GM18498 (cell line): Measurements from ENCODE around the gene TBC1D16.

ENCODE experiments used
- ATAC-seq: cut with Tn5 transposase; IDR thresholded peaks from one replicate; pipeline ENCODE4 v1.9.1; 2021; ENCODE audit warnings: mild to moderate bottlenecking, moderate library complexity; ENCODE audit not compliant: unreplicated experiment

TBC1D16 gene

DNA sequence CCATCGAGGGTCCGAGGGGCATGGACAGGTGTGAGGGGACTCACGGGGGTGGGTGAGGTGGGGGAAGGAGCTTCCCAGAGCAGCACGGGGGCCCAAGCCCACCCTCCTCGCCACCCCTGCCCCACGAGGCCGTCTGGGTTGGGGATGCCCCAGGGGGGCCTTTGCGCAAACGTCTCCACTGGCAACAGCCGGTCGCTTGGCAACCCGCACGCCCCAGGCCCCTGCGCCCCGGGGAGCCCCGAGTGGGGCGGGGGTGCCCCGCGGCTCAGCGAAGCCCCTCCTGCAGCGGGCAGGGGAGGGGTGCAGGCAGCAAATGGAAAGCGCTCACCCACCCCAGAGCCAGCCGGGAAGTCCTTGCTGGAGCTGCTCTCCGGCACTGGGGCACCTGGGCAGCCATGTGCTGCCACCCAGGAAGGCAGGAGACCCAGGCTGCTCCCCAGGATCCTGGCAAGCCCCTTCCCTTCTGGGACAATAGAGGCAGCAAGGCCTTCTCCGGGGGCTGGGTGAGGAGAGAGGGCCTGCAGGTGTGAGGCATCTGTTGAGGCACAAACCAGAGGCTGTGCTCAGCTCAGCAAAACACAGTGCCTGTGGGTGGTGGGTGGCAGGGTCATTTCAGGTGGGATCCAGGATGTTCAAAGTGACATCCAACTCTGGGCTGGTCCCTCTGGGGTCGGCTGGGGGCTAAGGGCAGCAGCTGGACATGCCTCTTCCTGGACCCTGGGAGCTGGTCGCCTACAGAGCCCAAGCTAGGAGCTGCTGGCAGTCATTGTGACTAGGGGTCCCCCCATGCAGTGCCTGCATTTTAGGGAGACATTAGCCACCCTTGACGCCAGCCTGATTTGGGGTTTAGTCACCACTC, 115.6 kb downstream of the TBC1D16 start:
- no peak for ATAC-seq

DNA sequence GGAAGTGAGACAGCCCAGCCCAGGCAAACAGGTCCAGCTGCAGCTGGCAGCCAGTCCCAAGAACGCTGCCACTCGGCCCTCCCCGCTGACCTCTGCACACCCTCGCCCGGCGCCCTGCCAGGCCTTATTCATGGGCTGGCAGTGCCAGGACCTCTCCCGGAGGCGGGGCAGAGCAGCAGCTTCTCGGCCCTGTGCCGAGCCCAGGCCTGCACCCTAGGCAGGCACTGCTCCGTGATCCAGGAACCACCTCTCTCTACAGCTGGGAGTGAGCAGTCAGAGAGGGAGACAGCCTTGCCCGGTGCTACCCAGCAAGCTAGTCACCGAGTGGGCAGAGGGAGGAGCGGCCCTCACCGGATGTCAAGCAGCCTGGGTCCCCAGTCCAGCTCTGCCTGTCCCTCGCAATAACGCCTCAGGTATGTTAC, 116.5 kb downstream of the TBC1D16 start:
- no peak for ATAC-seq

DNA sequence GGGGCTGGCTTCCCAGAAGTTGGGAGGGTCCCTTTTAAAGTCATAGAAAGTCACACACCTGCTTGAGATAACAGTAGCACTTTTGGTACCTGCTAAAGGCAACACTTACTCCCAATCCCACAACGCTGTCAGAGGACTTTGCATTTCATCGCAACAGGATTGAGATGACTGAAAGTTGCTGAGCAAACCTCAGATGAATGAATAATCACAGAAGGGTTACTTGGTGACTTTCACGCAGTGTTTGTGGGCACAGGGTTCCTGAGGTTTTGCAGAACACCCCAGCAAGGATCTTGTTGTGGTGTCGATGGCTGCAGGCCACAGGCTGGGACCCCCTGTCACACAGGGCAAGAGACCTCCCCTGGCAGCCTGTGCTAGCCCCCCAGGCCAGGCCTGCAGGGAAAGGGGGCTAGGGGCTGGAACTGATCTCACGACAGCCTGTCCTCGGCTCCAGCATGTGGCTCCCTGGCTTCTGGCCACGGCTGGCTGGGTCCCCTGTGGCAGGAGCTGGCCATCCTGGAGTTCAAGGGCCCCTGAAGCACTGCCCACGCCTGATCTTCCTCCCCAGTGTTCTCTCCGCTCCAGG, 117.0 kb downstream of the TBC1D16 start:
- ATAC-seq = no peak

- ATAC-seq = no peak
Observed at GRCh38 chr17:79917902-79918484, 117.7 kb downstream of the TBC1D16 start.

GRCh38 chr17:79916991-79917901, 118.4 kb downstream of the TBC1D16 start:
- ATAC-seq = no peak

- no peak for ATAC-seq
Observed at GRCh38 chr17:79916506-79916905, 119.2 kb downstream of the TBC1D16 start.

- no peak for ATAC-seq
Observed at GRCh38 chr17:79915850-79916430, 119.7 kb downstream of the TBC1D16 start.

GRCh38 chr17:79914813-79915740, 120.6 kb downstream of the TBC1D16 start:
- no peak for ATAC-seq

GRCh38 chr17:79913896-79914812, 121.5 kb downstream of the TBC1D16 start:
- ATAC-seq = no peak

- ATAC-seq = no peak
Observed at GRCh38 chr17:79913451-79913850, 122.2 kb downstream of the TBC1D16 start.

DNA sequence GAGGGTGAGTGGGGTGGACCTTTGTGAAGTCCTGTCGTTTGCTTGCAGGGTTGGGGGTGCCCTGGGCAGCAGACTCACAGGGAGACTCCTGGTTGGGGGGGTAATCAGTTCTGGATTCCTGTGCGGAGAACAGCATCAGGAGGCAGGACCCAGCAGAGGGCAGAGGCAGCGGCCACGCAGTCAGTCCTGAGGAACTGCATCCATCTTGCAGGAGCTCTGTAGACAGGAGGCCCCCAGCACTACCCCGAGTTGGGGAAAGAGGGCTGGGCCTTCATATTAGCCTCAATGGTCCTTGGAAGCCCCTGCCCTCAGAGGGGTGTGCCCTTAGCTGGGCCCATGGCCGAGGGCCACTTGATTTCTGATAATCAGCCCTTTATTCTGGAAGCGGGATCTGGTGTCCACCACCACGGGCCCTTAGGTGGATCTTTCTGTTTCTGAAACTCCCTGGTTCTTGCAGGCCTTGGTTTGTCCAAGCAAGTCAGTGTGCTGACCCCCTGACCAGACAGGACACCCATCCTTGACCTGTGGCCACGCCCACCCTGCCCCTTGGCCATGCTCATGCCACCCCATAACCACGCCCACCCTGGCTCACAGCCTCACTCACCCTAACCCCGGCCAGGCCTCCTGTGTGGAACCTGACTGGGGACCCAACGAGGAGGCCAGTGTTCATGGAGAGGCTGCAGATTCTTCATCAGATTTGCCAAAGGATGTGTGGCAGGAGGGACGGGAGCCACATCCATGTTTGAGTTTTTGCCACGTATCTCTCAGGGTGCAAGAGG, 122.9 kb downstream of the TBC1D16 start:
- ATAC-seq = no peak

DNA sequence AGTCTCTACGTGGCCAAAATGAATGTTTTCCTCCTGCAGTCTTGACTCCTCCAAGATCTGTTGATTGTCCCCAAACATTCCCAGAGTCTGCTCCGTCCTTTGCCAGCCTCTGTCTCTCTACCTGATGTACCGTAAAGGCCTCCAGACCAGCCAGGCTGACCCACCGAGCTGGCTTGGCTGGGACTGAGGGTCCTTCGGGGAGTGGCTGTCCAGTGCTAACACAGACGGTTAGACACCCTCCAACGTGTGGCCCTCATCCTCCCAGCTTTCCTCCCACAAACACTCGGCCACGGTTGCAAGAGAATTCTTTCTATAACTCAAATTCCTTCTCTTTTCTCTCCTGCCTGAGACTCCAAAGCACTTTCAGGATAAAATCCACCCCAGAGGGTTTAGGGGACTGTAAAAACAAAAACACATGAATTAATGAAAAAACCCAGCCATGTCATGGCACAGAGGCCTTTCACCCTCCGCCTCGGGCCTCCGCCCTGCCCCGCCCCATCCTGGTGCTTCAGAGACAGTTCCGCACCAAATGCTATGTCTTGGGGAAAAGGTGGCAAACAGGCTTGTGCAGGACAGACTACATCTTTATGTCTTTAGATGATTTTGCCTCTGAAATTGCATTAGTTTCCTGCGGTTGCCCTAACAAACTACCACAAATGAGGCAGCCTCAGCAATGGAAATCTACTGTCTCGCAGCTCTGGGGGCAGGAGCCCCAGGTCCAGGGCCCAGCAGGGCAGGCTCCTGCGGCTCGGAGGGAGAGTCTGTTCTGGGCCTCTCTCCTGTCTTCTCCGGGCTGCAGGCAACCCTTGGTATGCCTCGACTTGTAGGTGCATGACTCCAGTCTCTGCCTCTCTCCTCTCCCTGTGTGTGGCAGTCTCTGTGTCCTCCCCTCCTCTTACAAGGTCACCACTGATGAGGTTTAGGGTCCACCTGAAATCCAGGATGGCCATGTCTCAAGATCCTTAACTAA, 124.0 kb downstream of the TBC1D16 start:
- no peak for ATAC-seq

DNA sequence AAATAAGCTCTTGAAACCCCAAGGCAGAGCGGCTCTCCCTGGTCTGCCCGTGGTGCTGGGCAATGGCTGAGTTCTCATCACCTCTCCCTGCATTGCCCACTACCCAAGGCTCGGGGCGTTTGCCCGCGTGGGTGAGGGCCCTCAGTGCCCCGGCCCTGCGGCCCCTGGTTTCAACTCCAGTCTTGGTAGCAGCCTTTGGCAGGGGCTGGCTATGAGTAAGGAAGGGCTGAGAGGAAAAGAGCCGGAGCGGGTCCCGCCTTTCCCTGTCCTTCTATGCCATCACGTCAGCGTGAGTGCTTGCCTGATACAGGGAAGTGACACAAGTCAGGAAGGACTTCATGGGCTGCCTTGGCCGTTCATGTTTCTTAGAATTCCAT, 124.7 kb downstream of the TBC1D16 start:
- no peak for ATAC-seq

- no peak for ATAC-seq
Observed at GRCh38 chr17:79909121-79909520, 126.6 kb downstream of the TBC1D16 start.

DNA sequence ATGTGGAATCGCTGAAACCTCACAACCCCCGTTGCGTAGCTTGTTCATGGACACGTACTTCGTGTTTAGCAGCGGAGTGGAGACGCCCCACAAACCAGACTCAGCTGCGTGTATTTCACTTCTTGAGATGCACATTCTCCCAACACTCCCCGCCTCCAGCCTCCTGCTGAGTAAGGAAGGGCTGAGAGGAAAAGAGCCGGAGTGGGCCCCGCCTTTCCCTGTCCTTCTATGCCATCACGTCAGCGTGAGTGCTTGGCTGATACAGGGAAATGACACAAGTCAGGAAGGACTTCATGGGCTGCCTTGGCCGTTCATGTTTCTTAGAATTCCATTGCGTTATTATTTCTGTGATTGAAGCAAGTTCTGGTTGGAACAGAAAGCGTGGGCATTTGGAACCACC, 127.8 kb downstream of the TBC1D16 start:
- no peak for ATAC-seq

- ATAC-seq = no peak
Observed at GRCh38 chr17:79907217-79907715, 128.4 kb downstream of the TBC1D16 start.
